Keratinocyte (primary cell): ENCODE results near the gene HEATR1. TPM values are rescaled to one million over a fixed set of nuclear protein-coding genes. Genes with fewer than 3 reads are reported as not detected.

Source experiments
- DNase-seq: peaks from one replicate; pipeline ENCODE4 v3.0.0-alpha.2; 2011; ENCODE audit warnings: low read depth, missing footprints, low spot score
- FAIRE-seq: peaks from 2 replicates; lab custom pipeline; 2011; peaks lifted over from hg19 to GRCh38; lab: Jason Lieb, UNC
- H2AFZ ChIP-seq: 2 replicates; pipeline ENCODE4 v1.6.0; 2012; ENCODE audit warnings: low read length, control low read depth, inconsistent platforms; ENCODE audit not compliant: control insufficient read depth
- H3K27ac ChIP-seq: 2 replicates; pipeline ENCODE4 v1.5.1; 2011; ENCODE audit warnings: low read length; ENCODE audit not compliant: control insufficient read depth, insufficient read depth
- H3K27me3 ChIP-seq: 3 replicates; pipeline ENCODE4 v1.6.0; 2011; ENCODE audit warnings: low read length; ENCODE audit not compliant: control insufficient read depth, insufficient read depth; ENCODE audit errors: extremely low read depth
- H3K36me3 ChIP-seq, 2 experiments: 2 replicates in 1 of 2; 3 replicates in 1 of 2; pipeline ENCODE4 v1.5.1; 2011; ENCODE audit warnings: low read length in 2 of 2, mild to moderate bottlenecking in 1 of 2; ENCODE audit not compliant: control insufficient read depth in 2 of 2, insufficient read depth in 2 of 2; ENCODE audit errors: extremely low read depth in 1 of 2
- H3K4me1 ChIP-seq: 3 replicates; pipeline ENCODE4 v1.5.1; 2011; ENCODE audit warnings: low read length; ENCODE audit not compliant: control insufficient read depth, insufficient read depth; ENCODE audit errors: extremely low read depth
- H3K4me2 ChIP-seq: 3 replicates; pipeline ENCODE4 v1.6.0; 2011; ENCODE audit warnings: low read depth, low read length; ENCODE audit not compliant: control insufficient read depth, insufficient read depth; ENCODE audit errors: extremely low read depth
- H3K4me3 ChIP-seq, 3 experiments: fragments of 200-600 bp in 1 of 3; sonication (generic) in 1 of 3; 2 replicates in 2 of 3; 3 replicates in 1 of 3; pipeline ENCODE4 v1.5.1; 2011 to 2016; ENCODE audit warnings: low read length in 3 of 3, mild to moderate bottlenecking in 3 of 3, control low read depth in 2 of 3, inconsistent platforms in 1 of 3, low read depth in 1 of 3, mixed read lengths in 1 of 3, mixed run types in 1 of 3, moderate library complexity in 1 of 3; ENCODE audit not compliant: control insufficient read depth in 2 of 3, insufficient read depth in 2 of 3; ENCODE audit errors: extremely low read depth in 1 of 3
- H3K79me2 ChIP-seq: 2 replicates; pipeline ENCODE4 v1.6.0; 2012; ENCODE audit warnings: low read length; ENCODE audit not compliant: control insufficient read depth, insufficient read depth
- H3K9ac ChIP-seq: 3 replicates; pipeline ENCODE4 v1.6.0; 2011; ENCODE audit warnings: low read length; ENCODE audit not compliant: control insufficient read depth, insufficient read depth; ENCODE audit errors: extremely low read depth
- H3K9me1 ChIP-seq: 3 replicates; pipeline ENCODE4 v1.6.0; 2011; ENCODE audit warnings: low read length; ENCODE audit not compliant: control insufficient read depth, insufficient read depth; ENCODE audit errors: extremely low read depth
- H3K9me3 ChIP-seq: 2 replicates; pipeline ENCODE4 v1.5.1; 2012; ENCODE audit warnings: low read depth, low read length; ENCODE audit not compliant: control insufficient read depth
- H4K20me1 ChIP-seq: 3 replicates; pipeline ENCODE4 v1.6.0; 2011; ENCODE audit warnings: low read length; ENCODE audit not compliant: control insufficient read depth, insufficient read depth; ENCODE audit errors: extremely low read depth
- CTCF ChIP-seq, 3 experiments: IDR thresholded peaks in 1 of 3; conservative IDR thresholded peaks in 1 of 3; optimal IDR thresholded peaks in 1 of 3; 2 replicates in 2 of 3; 3 replicates in 1 of 3; pipeline versions ENCODE3 to v1.5.1; 2011; ENCODE audit warnings: low read length in 3 of 3, mild to moderate bottlenecking in 3 of 3, moderate library complexity in 2 of 3, control low read depth in 1 of 3, inconsistent platforms in 1 of 3; ENCODE audit not compliant: insufficient read depth in 2 of 3; ENCODE audit errors: extremely low read depth in 1 of 3
- EZH2 ChIP-seq: IDR thresholded peaks from one replicate; pipeline ENCODE4 v1.6.1; 2012; ENCODE audit warnings: inconsistent platforms, mild to moderate bottlenecking, low read length, moderate library complexity
- dilution Hi-C: fragments of 300-500 bp; cut with MboI; formaldehyde crosslinking; loops from one replicate; pipeline ENCODE4 v1.7.0; 2020; ENCODE audit warnings: low sequenced_read_pairs; ENCODE audit not compliant: extremely low pct_ligation_motif_present
- polyA plus RNA-seq, 5 experiments: library from polyadenylated mRNA; depleted of rRNA in 3 of 5; stranded (reverse) in 3 of 5; stranded (forward) in 1 of 5; unstranded in 1 of 5; fragments of >200 nt; gene quantifications; 1 replicate in 1 of 5; 2 replicates in 3 of 5; 3 replicates in 1 of 5; pipeline versions ENCODE4 v1.2.1 to v1.2.3, GENCODE V29; 2011 to 2012; ENCODE audit warnings: missing spikeins in 2 of 5, low read depth in 1 of 5, low replicate concordance in 1 of 5

HEATR1 gene
- polyA plus RNA-seq, 1 donor (not counting 4 experiments of a cell fraction or from before 2014, with no cell fraction given) = 19.5 TPM

- peaks cover 13% of the 10 kb centered on the region for H3K4me1 ChIP-seq
- no peak overlapping the region for H3K4me3 ChIP-seq
- H3K9me3 ChIP-seq = no peaks in the 10 kb centered on the region
- FAIRE-seq (no peak), DNase-seq (no peak)
- H3K9ac ChIP-seq = no peak overlapping the region
- H3K9me1 ChIP-seq = no peaks in the 10 kb centered on the region
- no peaks in the 10 kb centered on the region for H4K20me1 ChIP-seq
- H3K27ac ChIP-seq = peak overlapping the region; percentile 18
- dilution Hi-C loops = no loop called here
- H3K79me2 ChIP-seq = no peaks in the 10 kb centered on the region
- no peak overlapping the region for H2AFZ ChIP-seq
- no peak overlapping the region for H3K4me2 ChIP-seq
- TF ChIP-seq EZH2 (no peak), CTCF (optimal IDR thresholded peaks at IDR 0.05 in 1 of 3, IDR thresholded peaks at IDR 0.05 in 1 of 3, conservative IDR thresholded peaks at IDR 0.05 in 1 of 3; ENCODE audit: extremely low read depth in 1 of 3, insufficient read depth in 2 of 3, low read length in 3 of 3) (no peak)
- H3K36me3 ChIP-seq = peaks cover 9 to 21% of the 10 kb centered on the region in 2 experiments
- no peaks in the 10 kb centered on the region for H3K27me3 ChIP-seq
Observed at GRCh38 chr1:236540813-236541465, 63.4 kb downstream of the HEATR1 start.

GRCh38 chr1:236536540-236536939, 67.8 kb downstream of the HEATR1 start:
- Histone ChIP-seq H3K79me2 (no peaks in the 10 kb centered on the region), H3K27me3 (no peaks in the 10 kb centered on the region), H3K9me1 (no peaks in the 10 kb centered on the region), H3K36me3 (peaks cover 4% of the 10 kb centered on the region in 2 experiments), H3K4me3 (no peak overlapping the region), H2AFZ (no peak overlapping the region), H3K9ac (no peak overlapping the region), H3K27ac (no peak overlapping the region), H3K9me3 (no peaks in the 10 kb centered on the region), H4K20me1 (no peaks in the 10 kb centered on the region), H3K4me1 (peaks cover 24% of the 10 kb centered on the region), H3K4me2 (no peak overlapping the region)
- DNase-seq (no peak), FAIRE-seq (no peak)
- dilution Hi-C loops = no loop called here
- TF ChIP-seq EZH2 = no peak
- TF ChIP-seq CTCF (optimal IDR thresholded peaks at IDR 0.05 in 1 of 3, IDR thresholded peaks at IDR 0.05 in 1 of 3, conservative IDR thresholded peaks at IDR 0.05 in 1 of 3; ENCODE audit: extremely low read depth in 1 of 3, insufficient read depth in 2 of 3, low read length in 3 of 3) = no peak
